HS-27A (cell line): ENCODE data around the gene RPL37A.

Experiments
- DNase-seq: peaks from one replicate; pipeline ENCODE4 v3.0.0-alpha.2; 2012; ENCODE audit warnings: low read depth, missing footprints

The RPL37A gene

GRCh38 chr2:216548901-216549331, 50.3 kb downstream of the RPL37A start:
- no peak for DNase-seq

DNA sequence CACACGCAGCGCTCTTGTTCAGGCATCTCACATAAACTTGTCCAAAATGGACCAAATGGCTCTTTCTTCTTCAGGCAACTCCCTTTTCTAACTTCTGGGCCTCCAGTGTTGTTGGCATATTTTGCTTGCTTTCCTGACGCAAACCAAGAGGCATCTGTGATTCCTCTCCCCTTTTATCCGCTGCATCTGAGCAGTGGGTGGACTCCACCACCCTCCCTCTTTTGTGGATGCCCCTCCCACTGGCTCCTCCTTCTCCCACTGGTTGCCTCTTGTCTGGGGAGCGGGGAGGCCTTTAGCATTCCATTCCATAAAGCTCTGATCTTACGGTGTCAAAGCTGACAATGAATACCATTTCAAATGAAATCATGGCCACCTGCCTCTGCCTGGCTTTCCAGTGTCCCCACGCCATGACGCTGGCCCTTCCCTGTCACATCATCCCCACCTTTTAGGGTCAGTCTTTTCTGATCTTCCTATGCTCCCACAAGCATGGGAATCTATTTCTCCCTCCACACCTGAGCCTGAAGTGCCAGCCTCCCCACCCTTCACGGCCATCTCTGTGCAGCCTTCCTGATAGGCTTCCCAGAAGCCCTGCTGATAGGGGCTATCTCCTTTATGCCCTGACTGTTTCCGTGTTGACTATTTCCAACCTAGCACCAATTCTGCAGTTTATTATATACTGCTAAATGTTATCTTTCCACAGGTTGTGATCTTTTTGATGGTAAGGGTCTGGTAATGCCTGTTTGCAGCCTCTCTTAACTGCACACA, 51.5 kb downstream of the RPL37A start:
- DNase-seq, result no peak

DNA sequence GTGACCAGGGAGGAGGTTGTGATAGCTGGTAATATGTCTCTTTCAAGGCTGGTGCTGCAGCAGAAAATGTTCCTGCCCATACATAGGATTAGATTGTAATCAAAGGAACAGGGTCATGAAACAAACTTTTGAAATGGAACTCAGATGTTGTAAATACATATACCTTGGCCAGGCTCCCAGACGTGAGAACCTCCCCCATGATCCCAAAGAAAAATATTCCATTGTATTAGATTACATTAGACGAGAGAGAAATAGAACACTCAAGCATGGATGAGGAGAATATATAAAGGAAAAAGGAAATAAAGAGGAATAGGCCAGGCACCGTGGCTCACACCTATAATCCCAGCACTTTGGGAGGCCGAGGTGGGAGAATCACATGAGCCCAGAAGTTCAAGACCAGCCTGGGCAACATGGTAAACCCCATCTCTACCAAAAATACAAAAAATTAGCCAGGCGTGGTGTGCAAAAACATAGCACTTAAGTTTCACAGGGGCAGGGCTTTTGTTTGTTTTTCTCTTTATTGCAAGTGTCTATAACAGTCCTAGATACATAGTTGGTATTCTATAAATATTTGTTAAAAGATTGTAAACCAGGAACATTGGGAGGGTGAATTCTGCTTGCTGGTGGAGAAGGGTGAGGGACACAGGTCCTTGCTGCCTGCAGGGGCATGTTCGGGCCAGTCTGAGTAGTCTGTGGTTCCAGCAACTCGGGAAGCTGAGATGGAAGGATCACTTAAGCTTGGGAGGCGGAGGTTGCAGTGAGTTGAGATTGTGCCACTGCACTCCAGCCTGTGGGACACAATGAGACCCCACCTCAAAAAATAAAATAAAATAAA, 52.8 kb downstream of the RPL37A start:
- DNase-seq, result no peak

DNA sequence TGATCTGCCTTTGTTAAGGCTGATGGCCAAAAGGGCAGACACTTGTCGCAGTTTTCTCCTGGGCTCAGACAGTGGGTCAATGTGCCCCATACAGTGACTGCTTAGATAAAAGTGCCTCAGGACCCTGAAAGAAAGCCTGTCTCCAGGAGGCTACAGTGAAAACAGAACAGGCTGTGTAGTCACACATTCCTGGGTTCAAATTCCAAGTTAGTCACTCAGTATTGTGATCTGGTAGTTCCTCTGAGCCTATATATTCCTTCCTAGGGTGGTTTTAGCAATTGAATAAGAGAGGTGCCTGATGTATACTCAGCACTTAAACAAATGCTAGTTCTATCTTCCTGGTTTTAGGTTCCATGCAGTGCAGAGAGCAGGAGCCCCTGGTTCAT, 54.4 kb downstream of the RPL37A start:
- DNase-seq, result no peak
